Dedifferentiated amniotic fluid mesenchymal stem cell (primary cell): ENCODE measurements around the gene JARID2.
A peak's percentile ranks its signal among the peaks of the same experiment; 100 is the strongest.

ENCODE experiments used
- DNase-seq: peaks from one replicate; pipeline ENCODE4 v3.0.0-alpha.2; 2016; ENCODE audit errors: extremely low spot score

JARID2 gene

DNA sequence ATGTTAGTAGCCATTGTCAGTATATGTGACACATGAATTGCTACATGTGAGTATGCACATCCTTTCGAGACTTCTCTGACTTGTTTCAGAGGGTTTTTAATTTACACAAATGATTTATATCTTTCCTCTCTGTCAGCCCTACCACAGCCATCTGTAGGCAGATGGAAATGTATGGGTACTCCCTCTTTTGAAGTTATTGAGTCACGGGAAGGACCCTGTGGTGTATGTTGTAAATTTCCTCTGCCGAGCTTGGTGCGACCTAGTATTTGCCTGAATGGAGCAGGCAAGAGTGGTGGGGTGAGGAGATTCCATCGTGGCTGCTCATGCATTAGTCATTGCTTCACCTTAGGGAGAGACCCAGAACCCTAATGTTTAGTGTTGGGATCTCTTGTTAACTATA lies 171.9 kb downstream of the JARID2 start:
- no peak for DNase-seq

DNA sequence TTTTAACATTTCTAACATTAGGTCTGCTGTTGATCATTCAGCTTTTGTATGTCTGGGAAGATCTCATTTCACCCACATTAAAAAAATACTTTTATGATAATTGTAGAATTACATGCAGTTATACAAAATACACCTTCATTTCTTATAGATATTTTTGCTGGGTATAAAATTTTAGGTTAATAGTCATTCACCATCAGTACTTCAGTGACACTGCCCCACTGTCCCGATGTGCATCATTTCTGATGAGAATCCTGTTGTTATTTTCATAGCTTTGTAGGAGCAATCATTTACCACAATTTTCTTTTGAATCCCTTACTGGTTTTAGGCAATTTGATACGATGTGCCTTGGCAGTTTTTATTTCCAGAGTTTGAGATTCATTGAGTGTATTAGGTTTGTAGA lies 173.6 kb downstream of the JARID2 start:
- DNase-seq: no peak

DNA sequence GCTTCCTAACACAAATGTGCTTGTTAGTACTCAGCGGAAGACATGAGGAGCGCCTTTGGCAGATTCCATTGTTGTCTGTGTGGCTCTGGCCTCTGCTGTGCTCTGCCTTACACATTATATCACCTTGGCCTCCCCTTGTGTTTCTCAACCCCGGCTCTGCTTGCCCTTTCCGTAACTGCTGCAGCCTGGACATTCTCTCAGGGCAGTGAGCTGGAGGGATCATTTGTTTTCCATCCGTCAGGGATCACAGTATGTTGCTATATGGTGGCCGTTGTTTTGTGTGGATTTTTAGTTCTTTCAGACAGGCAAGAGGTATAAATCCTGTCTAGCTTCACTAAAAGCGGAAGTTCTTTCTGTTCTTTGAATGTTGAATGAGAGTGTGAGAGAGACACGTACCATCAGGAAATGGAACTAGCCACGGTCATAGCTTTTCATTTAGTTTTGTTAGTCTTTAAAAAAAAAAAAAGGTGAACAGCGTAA lies 175.1 kb downstream of the JARID2 start:
- no peak for DNase-seq

DNA sequence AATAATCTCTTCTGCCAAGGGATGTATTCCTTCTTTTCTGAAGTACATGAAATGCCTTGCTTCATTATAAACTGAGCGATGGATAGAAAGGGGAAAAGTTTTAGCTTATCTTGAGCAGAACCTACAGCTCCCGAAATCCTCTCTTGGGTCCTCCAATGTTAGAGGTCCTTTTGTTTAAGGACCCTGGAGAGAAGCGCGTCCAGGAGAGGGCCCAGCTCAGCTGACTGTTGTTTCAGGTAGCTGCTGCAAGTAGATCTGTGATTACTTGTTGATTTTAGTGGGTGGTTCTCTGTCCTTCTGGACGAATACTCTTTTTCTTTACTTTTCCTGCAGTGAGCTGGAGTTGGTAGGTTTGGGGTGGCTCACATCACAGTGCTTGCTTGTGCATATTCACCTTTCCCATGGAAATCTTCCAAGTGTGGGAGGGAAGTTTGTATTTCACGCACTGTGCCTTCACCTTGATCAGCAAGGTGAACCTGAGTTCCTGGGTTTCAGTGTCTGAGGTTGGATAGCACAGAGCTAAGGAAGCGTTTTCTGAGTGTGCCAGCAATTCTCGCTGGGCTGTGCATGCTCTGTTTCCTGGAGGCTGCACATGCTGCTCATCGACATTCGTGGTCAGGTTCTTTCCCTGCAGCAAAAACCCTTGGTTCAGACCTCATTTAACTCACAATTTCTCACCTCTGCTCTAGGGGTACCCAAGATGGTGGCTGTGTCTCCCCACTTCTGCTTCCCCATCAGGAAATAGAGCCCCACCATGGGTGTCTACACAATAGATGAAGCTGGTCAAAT lies 176.3 kb downstream of the JARID2 start:
- no peak for DNase-seq

GRCh38 chr6:15423286-15423993 lies 177.6 kb downstream of the JARID2 start:
- DNase-seq: no peak

GRCh38 chr6:15425947-15426346 lies 180.1 kb downstream of the JARID2 start:
- DNase-seq: no peak

DNA sequence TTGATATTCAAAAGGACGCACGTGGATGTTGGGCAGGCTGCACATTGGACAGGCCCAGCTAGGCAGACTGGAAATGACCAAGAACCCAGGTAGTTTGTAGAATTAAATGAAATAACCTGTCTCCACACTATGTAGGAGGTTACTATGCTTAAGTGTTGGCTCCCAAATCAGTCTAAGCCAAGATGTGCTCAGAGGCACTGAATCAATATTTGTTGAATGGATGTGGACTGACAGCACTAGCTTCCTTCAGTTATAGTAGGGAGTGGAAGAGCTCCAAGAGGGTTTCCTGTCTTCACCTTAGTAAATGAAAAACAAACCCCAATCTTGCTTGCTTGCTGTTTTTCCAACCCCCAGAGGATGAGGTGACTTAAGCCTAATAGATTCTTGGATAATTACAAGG lies 180.5 kb downstream of the JARID2 start:
- no peak for DNase-seq

DNA sequence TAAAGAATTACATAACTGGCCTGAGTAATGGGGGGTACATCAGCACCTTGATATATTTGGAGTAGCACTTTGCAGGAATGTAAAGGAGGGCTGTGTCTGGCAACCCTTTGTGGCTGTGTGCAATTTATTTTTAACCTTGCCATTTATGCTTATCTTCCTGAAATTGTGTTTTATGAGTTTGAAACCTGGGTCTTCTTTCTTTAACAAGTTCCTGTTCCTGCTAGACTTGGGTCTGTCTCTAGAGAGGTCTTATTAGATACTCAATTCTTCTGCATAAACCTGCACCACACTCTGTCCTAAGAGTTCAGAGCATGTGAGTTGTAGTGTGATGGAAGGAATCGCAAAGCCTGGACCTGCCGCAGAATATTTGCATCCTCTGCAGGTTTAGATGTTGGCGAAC lies 181.0 kb downstream of the JARID2 start:
- no peak for DNase-seq

- no peak for DNase-seq
Measured at GRCh38 chr6:15427331-15428070, 181.6 kb downstream of the JARID2 start.

GRCh38 chr6:15429141-15430110 lies 183.6 kb downstream of the JARID2 start:
- peak; percentile 31 for DNase-seq

- DNase-seq: no peak
Measured at GRCh38 chr6:15430186-15430585, 184.3 kb downstream of the JARID2 start.

DNA sequence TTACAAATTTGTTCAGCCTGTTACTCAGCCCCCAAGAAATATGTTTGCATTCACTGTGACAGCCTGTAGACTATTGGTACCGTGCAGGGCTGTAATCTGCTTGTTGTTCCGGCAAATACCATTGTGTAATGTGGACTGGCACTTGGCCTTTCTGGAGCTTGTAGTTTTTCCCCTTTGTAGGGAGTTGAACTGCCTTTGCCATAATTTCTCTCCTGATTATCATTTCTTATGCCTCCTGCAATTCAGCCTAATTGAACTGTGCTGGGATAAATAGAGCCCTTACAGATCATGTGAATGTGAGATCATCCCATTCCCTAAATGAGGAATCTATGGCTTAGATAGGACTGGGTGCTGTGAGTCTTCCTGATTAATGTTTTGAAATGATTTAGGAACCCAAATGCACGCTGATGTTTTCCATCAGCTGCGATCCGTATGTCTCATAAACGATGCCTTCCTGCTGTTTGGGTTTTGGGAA lies 185.1 kb downstream of the JARID2 start:
- peak; percentile 28 for DNase-seq

GRCh38 chr6:15431762-15432483 lies 186.1 kb downstream of the JARID2 start:
- no peak for DNase-seq

GRCh38 chr6:15433511-15433861 lies 187.6 kb downstream of the JARID2 start:
- DNase-seq: no peak

GRCh38 chr6:15434263-15434662 lies 188.4 kb downstream of the JARID2 start:
- DNase-seq: no peak

- DNase-seq: no peak
Measured at GRCh38 chr6:15434823-15435380, 189.0 kb downstream of the JARID2 start.

- DNase-seq: no peak
Measured at GRCh38 chr6:15435468-15435867, 189.6 kb downstream of the JARID2 start.

DNA sequence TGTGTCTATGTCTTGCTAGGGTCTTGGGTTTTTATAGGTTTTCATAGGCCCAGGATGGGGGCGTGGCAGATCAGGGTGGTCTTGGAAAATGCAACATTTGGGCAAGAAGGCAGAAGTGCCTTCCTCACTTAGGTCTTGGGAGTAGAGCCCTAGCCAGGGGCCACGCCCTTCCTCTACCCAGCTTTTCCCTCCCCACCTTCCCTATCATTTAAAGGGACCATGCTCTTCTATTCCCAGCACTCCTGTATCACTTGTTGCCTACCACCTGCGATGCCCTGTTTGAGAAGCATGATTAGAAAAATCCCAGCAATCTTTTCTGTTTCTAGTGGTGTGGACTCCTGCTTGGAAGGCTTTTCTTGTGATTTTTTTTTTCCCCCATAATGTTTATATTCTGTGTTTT lies 190.6 kb downstream of the JARID2 start:
- DNase-seq: no peak

DNA sequence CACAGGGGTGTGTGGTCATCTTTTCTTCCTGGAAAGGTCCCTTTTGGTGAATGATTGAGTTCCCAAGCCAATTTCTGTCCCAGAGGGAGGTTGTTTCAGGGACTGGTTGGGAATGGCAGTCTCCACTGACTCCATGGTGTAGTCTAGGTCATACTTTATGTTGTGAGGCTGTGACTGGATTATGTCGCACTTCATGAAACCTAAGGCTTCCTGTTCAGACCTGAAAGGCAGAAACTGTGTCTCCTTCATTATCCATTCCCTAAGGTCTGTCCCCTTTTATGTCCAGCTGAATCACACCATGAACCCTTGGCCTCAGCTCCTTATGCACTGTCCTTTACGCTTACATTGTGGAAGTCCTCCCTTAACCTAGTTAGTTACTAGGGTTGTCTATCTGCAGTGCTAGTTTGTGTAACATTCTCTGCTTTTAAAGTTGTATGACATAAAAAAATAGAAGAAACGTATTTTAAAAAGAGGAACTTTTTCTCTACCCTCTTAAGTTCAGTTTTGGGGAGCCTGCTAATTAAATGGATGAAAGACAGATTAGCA lies 191.3 kb downstream of the JARID2 start:
- no peak for DNase-seq
